Breast epithelium (tissue), 4 donors: Measurements from ENCODE around the gene ADAMTS2. TPM values are rescaled to one million over a fixed set of nuclear protein-coding genes. Genes with fewer than 3 reads are reported as not detected.
A peak's percentile ranks its signal among the peaks of the same experiment; 100 is the strongest.

Source experiments
- DNase-seq, 2 donors: peaks; one replicate each; pipeline ENCODE4 v3.0.0-alpha.2; 2019; ENCODE audit warnings: low spot score in 2 of 2
- H3K27ac ChIP-seq, 2 donors: fragments of 200-600 bp; sonication (generic) in 1 of 2; one replicate each; pipeline ENCODE4 v1.5.1; 2016 to 2019; ENCODE audit warnings: mild to moderate bottlenecking in 1 of 2
- H3K27me3 ChIP-seq, 2 donors: fragments of 200-600 bp; sonication (generic) in 1 of 2; one replicate each; pipeline versions ENCODE4 v1.5.1 to v1.6.0; 2017 to 2019; ENCODE audit warnings: control low read depth in 1 of 2, mild to moderate bottlenecking in 1 of 2
- H3K36me3 ChIP-seq: fragments of 200-600 bp; one replicate; pipeline ENCODE4 v1.5.1; 2019
- H3K4me1 ChIP-seq, 2 donors: fragments of 200-600 bp; sonication (generic); one replicate each; pipeline ENCODE4 v1.5.1; 2016 to 2019; ENCODE audit warnings: control low read depth in 1 of 2
- H3K4me3 ChIP-seq, 3 donors: fragments of 200-600 bp; sonication (generic); 1 replicate in 2 of 3; 2 replicates in 1 of 3; pipeline ENCODE4 v1.5.1; 2016 to 2019; ENCODE audit warnings: mild to moderate bottlenecking in 3 of 3, moderate library complexity in 2 of 3
- H3K9me3 ChIP-seq, 2 donors: fragments of 200-600 bp; sonication (generic) in 1 of 2; one replicate each; pipeline ENCODE4 v1.5.1; 2016 to 2019; ENCODE audit warnings: control low read depth in 1 of 2
- CTCF ChIP-seq, 3 donors: fragments of 450-650 bp; IDR thresholded peaks; one replicate each; pipeline ENCODE4 v1.5.1; 2016 to 2017; ENCODE audit warnings: antibody characterized with exemption in 3 of 3, mild to moderate bottlenecking in 3 of 3, moderate library complexity in 3 of 3
- POLR2A ChIP-seq: fragments of 450-650 bp; IDR thresholded peaks from one replicate; pipeline ENCODE4 v1.6.1; 2016; ENCODE audit warnings: antibody characterized with exemption, mild to moderate bottlenecking, moderate library complexity
- POLR2AphosphoS5 ChIP-seq, 3 donors: sonication (generic); formaldehyde crosslinking; IDR thresholded peaks; one replicate each; pipeline ENCODE4 v1.6.1; 2017; ENCODE audit warnings: antibody characterized with exemption in 3 of 3
- intact Hi-C: fragments of 100-400 bp; cut with DNase I; formaldehyde crosslinking; loops from one replicate; pipeline ENCODE4 v1.15.1; 2023; ENCODE audit warnings: low total_unique reads
- total RNA-seq, 3 donors: library from RNA; depleted of rRNA; stranded (reverse); fragments of >200 nt; gene quantifications; one replicate each; pipeline ENCODE4 v1.1.0, GENCODE V29; 2016

ADAMTS2 gene
- total RNA-seq, 3 donors from 2014 or later, result 11.3 to 51.8 (median 19.7) TPM

- TF ChIP-seq CTCF (IDR thresholded peaks at IDR 0.05) (no peak), POLR2AphosphoS5 (IDR thresholded peaks at IDR 0.05) (no peak), POLR2A (no peak)
- DNase-seq, result no peak
- Histone ChIP-seq H3K4me3 (no peak overlapping the region), H3K27me3 (peaks cover 0 to 10% of the 10 kb centered on the region in 2 donors), H3K36me3 (no peaks in the 10 kb centered on the region), H3K9me3 (peaks cover 6 to 8% of the 10 kb centered on the region in 2 donors), H3K4me1 (no peaks in the 10 kb centered on the region), H3K27ac (no peak overlapping the region)
- intact Hi-C loops, result no loop called here
These were observed 15.9 kb upstream of the ADAMTS2 start for GRCh38 chr5:179361037-179361603.

GRCh38 chr5:179357031-179357430 lies 11.8 kb upstream of the ADAMTS2 start:
- no peaks in the 10 kb centered on the region for H3K4me1 ChIP-seq
- intact Hi-C loops, result no loop called here
- peaks cover 0 to 7% of the 10 kb centered on the region in 2 donors for H3K27me3 ChIP-seq
- H3K9me3 ChIP-seq, result peaks cover 5 to 8% of the 10 kb centered on the region in 2 donors
- H3K27ac ChIP-seq, result no peak overlapping the region
- DNase-seq, result no peak
- no peak for TF ChIP-seq POLR2AphosphoS5 (IDR thresholded peaks at IDR 0.05)
- no peak for TF ChIP-seq POLR2A
- TF ChIP-seq CTCF (IDR thresholded peaks at IDR 0.05), result no peak
- H3K36me3 ChIP-seq, result no peaks in the 10 kb centered on the region
- H3K4me3 ChIP-seq, result no peak overlapping the region

- intact Hi-C loops, result no loop called here
- no peak overlapping the region for H3K27ac ChIP-seq
- DNase-seq, result no peak
These were observed 11.0 kb upstream of the ADAMTS2 start for GRCh38 chr5:179355976-179356974.

GRCh38 chr5:179354305-179354882 lies 9.1 kb upstream of the ADAMTS2 start:
- H3K4me3 ChIP-seq, result no peak overlapping the region
- intact Hi-C loops, result no loop called here
- H3K27ac ChIP-seq, result no peak overlapping the region
- H3K9me3 ChIP-seq, result peaks cover 0 to 8% of the 10 kb centered on the region in 2 donors
- H3K36me3 ChIP-seq, result no peaks in the 10 kb centered on the region
- no peak for TF ChIP-seq POLR2A
- no peak for TF ChIP-seq POLR2AphosphoS5 (IDR thresholded peaks at IDR 0.05)
- TF ChIP-seq CTCF (IDR thresholded peaks at IDR 0.05), result no peak
- DNase-seq, result no peak
- H3K27me3 ChIP-seq, result no peaks in the 10 kb centered on the region
- H3K4me1 ChIP-seq, result no peaks in the 10 kb centered on the region

More at GRCh38 chr5:179355976-179356974, 11.0 kb upstream of the ADAMTS2 start:
- Histone ChIP-seq H3K36me3 (no peaks in the 10 kb centered on the region), H3K4me1 (no peaks in the 10 kb centered on the region), H3K9me3 (peaks cover 0 to 8% of the 10 kb centered on the region in 2 donors), H3K27me3 (no peaks in the 10 kb centered on the region), H3K4me3 (no peak overlapping the region)
- peak in 1 of 3 donors; percentile 31 for TF ChIP-seq POLR2AphosphoS5 (IDR thresholded peaks at IDR 0.05)
- no peak for TF ChIP-seq POLR2A
- no peak for TF ChIP-seq CTCF (IDR thresholded peaks at IDR 0.05)
